H9 (cell line): ENCODE results near the gene PSMG2. TPM values are rescaled to one million over a fixed set of nuclear protein-coding genes. Genes with fewer than 3 reads are reported as not detected.

Source experiments
- DNase-seq: peaks from one replicate; pipeline ENCODE4 v3.0.0-alpha.2; 2017
- H2AFZ ChIP-seq: one replicate; pipeline ENCODE4 v1.6.1; 2013; ENCODE audit warnings: mild to moderate bottlenecking, low read length, control low read depth, moderate library complexity
- H2AK5ac ChIP-seq: 2 replicates; pipeline ENCODE4 v1.6.1; 2013; ENCODE audit warnings: low read length, control low read depth, mixed read lengths; ENCODE audit not compliant: insufficient read length
- H2BK120ac ChIP-seq: one replicate; pipeline ENCODE4 v1.6.1; 2013; ENCODE audit warnings: low read depth, mild to moderate bottlenecking, low read length, control low read depth, inconsistent platforms; ENCODE audit not compliant: poor library complexity, severe bottlenecking
- H2BK12ac ChIP-seq: 2 replicates; pipeline ENCODE4 v1.6.1; 2013; ENCODE audit warnings: low read length, control low read depth, mixed read lengths, low read depth; ENCODE audit not compliant: insufficient read length
- H2BK15ac ChIP-seq: 2 replicates; pipeline ENCODE4 v1.6.1; 2013; ENCODE audit warnings: low read depth, low read length, control low read depth
- H2BK20ac ChIP-seq: one replicate; pipeline ENCODE4 v1.6.1; 2013; ENCODE audit warnings: low read depth, mild to moderate bottlenecking, low read length, control low read depth, inconsistent platforms; ENCODE audit not compliant: poor library complexity, severe bottlenecking
- H2BK5ac ChIP-seq: 2 replicates; pipeline ENCODE4 v1.6.1; 2013; ENCODE audit warnings: low read length, control low read depth, mixed read lengths; ENCODE audit not compliant: insufficient read length
- H3K14ac ChIP-seq: 2 replicates; pipeline ENCODE4 v1.6.1; 2013; ENCODE audit warnings: low read length, control low read depth; ENCODE audit not compliant: insufficient read depth
- H3K18ac ChIP-seq: 2 replicates; pipeline ENCODE4 v1.6.1; 2013; ENCODE audit warnings: low read depth, mild to moderate bottlenecking, mixed read lengths, low read length, control low read depth; ENCODE audit not compliant: insufficient read length
- H3K23ac ChIP-seq: 2 replicates; pipeline ENCODE4 v1.6.1; 2013; ENCODE audit warnings: low read length, control low read depth, mixed read lengths, low read depth; ENCODE audit not compliant: insufficient read length
- H3K23me2 ChIP-seq: 2 replicates; pipeline ENCODE4 v1.6.1; 2013; ENCODE audit warnings: low read depth, mild to moderate bottlenecking, mixed read lengths, low read length, control low read depth; ENCODE audit not compliant: insufficient read length, poor library complexity, severe bottlenecking
- H3K27ac ChIP-seq: 2 replicates; pipeline ENCODE4 v1.5.1; 2013; ENCODE audit warnings: low read length, control low read depth, mixed read lengths, low read depth; ENCODE audit not compliant: insufficient read length
- H3K27me3 ChIP-seq: 2 replicates; pipeline ENCODE4 v1.6.1; 2013; ENCODE audit warnings: low read length, control low read depth, inconsistent platforms; ENCODE audit not compliant: insufficient read depth
- H3K4ac ChIP-seq: 2 replicates; pipeline ENCODE4 v1.6.1; 2013; ENCODE audit warnings: low read depth, mild to moderate bottlenecking, control low read depth, inconsistent platforms, low read length, moderate library complexity
- H3K4me1 ChIP-seq: 2 replicates; pipeline ENCODE4 v1.6.1; 2013; ENCODE audit warnings: low read length, control low read depth, inconsistent platforms; ENCODE audit not compliant: insufficient read depth
- H3K4me2 ChIP-seq: 2 replicates; pipeline ENCODE4 v1.6.1; 2013; ENCODE audit warnings: low read length, control low read depth, mixed read lengths; ENCODE audit not compliant: insufficient read length, insufficient read depth
- H3K56ac ChIP-seq: 2 replicates; pipeline ENCODE4 v1.6.1; 2013; ENCODE audit warnings: low read depth, mild to moderate bottlenecking, mixed read lengths, low read length, control low read depth; ENCODE audit not compliant: insufficient read length
- H3K79me1 ChIP-seq: 2 replicates; pipeline ENCODE4 v1.6.1; 2013; ENCODE audit warnings: low read depth, mild to moderate bottlenecking, moderate library complexity, low read length, control low read depth, inconsistent platforms; ENCODE audit not compliant: insufficient read depth, poor library complexity, severe bottlenecking
- H3K79me2 ChIP-seq: 2 replicates; pipeline ENCODE4 v1.6.1; 2013; ENCODE audit warnings: low read length, control low read depth, inconsistent platforms; ENCODE audit not compliant: insufficient read depth
- H3K9ac ChIP-seq: 2 replicates; pipeline ENCODE4 v1.6.1; 2013; ENCODE audit warnings: low read length, control low read depth, mixed read lengths; ENCODE audit not compliant: insufficient read length; ENCODE audit errors: extremely low read depth
- H3K9me3 ChIP-seq: one replicate; pipeline ENCODE4 v1.6.1; 2013; ENCODE audit warnings: low read depth, low read length, inconsistent platforms; ENCODE audit not compliant: control insufficient read depth
- H3T11ph ChIP-seq: one replicate; pipeline ENCODE4 v1.6.1; 2013; ENCODE audit warnings: mild to moderate bottlenecking, low read length, control low read depth, inconsistent platforms
- H4K20me1 ChIP-seq: one replicate; pipeline ENCODE4 v1.6.1; 2013; ENCODE audit not compliant: control insufficient read depth, insufficient read length, insufficient read depth
- H4K5ac ChIP-seq: 2 replicates; pipeline ENCODE4 v1.6.1; 2013; ENCODE audit warnings: low read depth, mild to moderate bottlenecking, mixed read lengths, low read length, control low read depth; ENCODE audit not compliant: insufficient read length
- H4K8ac ChIP-seq: replicated peaks from 2 replicates; pipeline ENCODE4 v1.6.1; 2013; ENCODE audit warnings: low read length, control low read depth, mixed read lengths, low read depth; ENCODE audit not compliant: insufficient read length
- H4K91ac ChIP-seq: 2 replicates; pipeline ENCODE4 v1.6.1; 2013; ENCODE audit warnings: low read depth, mild to moderate bottlenecking, moderate library complexity, mixed read lengths, low read length, control low read depth; ENCODE audit not compliant: insufficient read length
- H3K27ac Mint-ChIP-seq, 3 experiments: 2 replicates in 2 of 3; 3 replicates in 1 of 3; pipeline ENCODE4 v1.8.0; 2020 to 2021; ENCODE audit warnings: mixed read lengths in 3 of 3, mild to moderate bottlenecking in 1 of 3, moderate library complexity in 1 of 3
- H3K27me3 Mint-ChIP-seq: 2 replicates; pipeline ENCODE4 v1.8.0; 2021; ENCODE audit warnings: low read depth, mild to moderate bottlenecking, moderate library complexity, mixed read lengths
- H3K36me3 Mint-ChIP-seq, 3 experiments: 2 replicates in 2 of 3; 3 replicates in 1 of 3; pipeline ENCODE4 v1.8.0; 2020 to 2021; ENCODE audit warnings: low read depth in 3 of 3, mixed read lengths in 3 of 3; ENCODE audit not compliant: insufficient read depth in 1 of 3
- H3K4me1 Mint-ChIP-seq, 2 experiments: 2 replicates each; pipeline ENCODE4 v1.8.0; 2020; ENCODE audit warnings: mixed read lengths in 2 of 2
- H3K4me3 Mint-ChIP-seq, 2 experiments: 2 replicates in 1 of 2; 3 replicates in 1 of 2; pipeline ENCODE4 v1.8.0; 2020 to 2021; ENCODE audit warnings: mild to moderate bottlenecking in 2 of 2, mixed read lengths in 2 of 2, moderate library complexity in 1 of 2
- H3K9me3 Mint-ChIP-seq, 2 experiments: 2 replicates in 1 of 2; 3 replicates in 1 of 2; pipeline ENCODE4 v1.8.0; 2020; ENCODE audit warnings: mild to moderate bottlenecking in 2 of 2, mixed read lengths in 2 of 2, moderate library complexity in 1 of 2
- WGBS: extraction: QIAGEN DNeasy Blood & Tissue Kit; methylation state at CpG from one replicate; pipeline ENCODE4 v1.1.7; 2013; ENCODE audit warnings: missing lambda C conversion rate, low lambda C conversion rate, mixed read lengths; ENCODE audit not compliant: insufficient read length; ENCODE audit errors: extremely low coverage; 5-methylcytosine and 5-hydroxymethylcytosine counted together
- total RNA-seq: library from RNA; stranded (reverse); gene quantifications from 2 replicates; pipeline ENCODE4 v1.2.1, GENCODE V29; 2021
- TF ChIP-seq, protein P1 (sequence below): fragments of 200-600 bp; sonication (generic); conservative IDR thresholded peaks from 3 replicates; pipeline ENCODE4 v1.8.0; 2021; ENCODE audit warnings: antibody characterized with exemption, mild to moderate bottlenecking

PSMG2 gene
- total RNA-seq, 1 experiment from 2014 or later = 72.2 TPM

DNA sequence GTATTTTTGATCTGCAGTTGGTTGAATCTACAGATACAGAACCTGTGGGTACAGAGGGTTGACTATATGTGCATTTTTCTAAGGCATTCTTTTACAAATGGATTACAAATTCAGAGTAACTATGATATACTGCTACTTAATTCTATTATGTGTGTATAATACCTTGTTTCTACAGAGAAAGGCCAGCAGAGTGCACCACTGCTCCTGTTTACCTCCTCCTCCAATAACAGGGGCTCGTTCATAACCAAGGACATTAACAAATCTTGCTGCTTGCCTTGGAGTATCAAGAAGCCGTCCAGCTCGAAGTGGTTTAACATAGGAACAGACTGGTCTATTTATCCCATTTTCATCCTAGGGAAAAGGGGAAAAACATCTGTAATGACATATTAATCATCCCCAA, 16.7 kb upstream of the PSMG2 start:
- WGBS = no CpG with 5 or more reads among the region's 3 CpGs

More for the DNA sequence above, 16.7 kb upstream of the PSMG2 start:
- Mint-ChIP-seq H3K36me3 (peaks cover 4 to 33% (median 8%) of the 10 kb centered on the region in 3 experiments; a peak in 5 of 7 replicates), H3K4me3 (no peak overlapping the region), H3K27me3 (no peaks in the 10 kb centered on the region), H3K9me3 (no peaks in the 10 kb centered on the region), H3K4me1 (no peaks in the 10 kb centered on the region), H3K27ac (no peak overlapping the region)
- no peak overlapping the region for H2AK5ac ChIP-seq
- no peak overlapping the region for H2BK20ac ChIP-seq
- no peaks in the 10 kb centered on the region for H3K4me1 ChIP-seq
- H2BK120ac ChIP-seq = no peak overlapping the region
- no peak overlapping the region for H3T11ph ChIP-seq
- H3K27me3 ChIP-seq = no peaks in the 10 kb centered on the region
- no peak overlapping the region for H2BK5ac ChIP-seq
- no peak overlapping the region for H4K91ac ChIP-seq
- H2BK15ac ChIP-seq = no peak overlapping the region
- no peak for DNase-seq
- no peak overlapping the region for H3K56ac ChIP-seq
- H3K9me3 ChIP-seq = no peaks in the 10 kb centered on the region
- no peaks in the 10 kb centered on the region for H3K79me2 ChIP-seq
- no peak overlapping the region for H4K5ac ChIP-seq
- H3K23me2 ChIP-seq = no peaks in the 10 kb centered on the region
- no peak overlapping the region for H4K8ac ChIP-seq
- H3K4me2 ChIP-seq = no peak overlapping the region
- TF ChIP-seq, protein P1, sequence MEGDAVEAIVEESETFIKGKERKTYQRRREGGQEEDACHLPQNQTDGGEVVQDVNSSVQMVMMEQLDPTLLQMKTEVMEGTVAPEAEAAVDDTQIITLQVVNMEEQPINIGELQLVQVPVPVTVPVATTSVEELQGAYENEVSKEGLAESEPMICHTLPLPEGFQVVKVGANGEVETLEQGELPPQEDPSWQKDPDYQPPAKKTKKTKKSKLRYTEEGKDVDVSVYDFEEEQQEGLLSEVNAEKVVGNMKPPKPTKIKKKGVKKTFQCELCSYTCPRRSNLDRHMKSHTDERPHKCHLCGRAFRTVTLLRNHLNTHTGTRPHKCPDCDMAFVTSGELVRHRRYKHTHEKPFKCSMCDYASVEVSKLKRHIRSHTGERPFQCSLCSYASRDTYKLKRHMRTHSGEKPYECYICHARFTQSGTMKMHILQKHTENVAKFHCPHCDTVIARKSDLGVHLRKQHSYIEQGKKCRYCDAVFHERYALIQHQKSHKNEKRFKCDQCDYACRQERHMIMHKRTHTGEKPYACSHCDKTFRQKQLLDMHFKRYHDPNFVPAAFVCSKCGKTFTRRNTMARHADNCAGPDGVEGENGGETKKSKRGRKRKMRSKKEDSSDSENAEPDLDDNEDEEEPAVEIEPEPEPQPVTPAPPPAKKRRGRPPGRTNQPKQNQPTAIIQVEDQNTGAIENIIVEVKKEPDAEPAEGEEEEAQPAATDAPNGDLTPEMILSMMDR = no peak; the same call in 2 of the 3 replicates
- H2BK12ac ChIP-seq = no peak overlapping the region
- no peak overlapping the region for H3K9ac ChIP-seq
- H3K27ac ChIP-seq = no peak overlapping the region
- H3K23ac ChIP-seq = no peak overlapping the region
- no peak overlapping the region for H3K4ac ChIP-seq
- H3K14ac ChIP-seq = no peak overlapping the region
- H3K18ac ChIP-seq = no peak overlapping the region
- no peaks in the 10 kb centered on the region for H3K79me1 ChIP-seq
- no peak overlapping the region for H2AFZ ChIP-seq
- no peaks in the 10 kb centered on the region for H4K20me1 ChIP-seq
